HCT116 (cell line): ENCODE data around the gene MYBPC2. TPM values are rescaled to one million over a fixed set of nuclear protein-coding genes. Genes with fewer than 3 reads are reported as not detected.
A peak's percentile ranks its signal among the peaks of the same experiment; 100 is the strongest.

Source experiments
- ATAC-seq: fragments of 200-7000 bp; cut with Tn5 transposase; 2 replicates; pipeline ENCODE4 v1.9.1; 2020; ENCODE audit warnings: mild to moderate bottlenecking, moderate library complexity
- BruUV-seq: library from RNA; stranded (reverse); fragments of 400-500 nt; replicated peaks from 2 replicates; lab custom pipeline; 2021; lab: Mats Ljungman, UMichigan
- CTCF ChIA-PET: fragments of 300-600 bp; sonication (Branson Sonifier 250); formaldehyde crosslinking; loops from one replicate; lab custom pipeline; 2021; ENCODE audit warnings: antibody characterized with exemption; lab: Charles Lee
- POLR2A ChIA-PET: fragments of 300-600, 350-600 bp; sonication (Branson Sonifier 250); formaldehyde crosslinking; loops from one replicate; lab custom pipeline; 2021; ENCODE audit warnings: antibody characterized with exemption; lab: Charles Lee
- RAD21 ChIA-PET, 2 experiments: fragments of 300-600 bp; sonication (Branson Sonifier 250); formaldehyde crosslinking; loops; one replicate each; lab custom pipeline; 2023; ENCODE audit warnings: low total read pairs in 2 of 2; ENCODE audit not compliant: uncharacterized antibody in 2 of 2, unreplicated experiment in 2 of 2, low non-redundant PET in 1 of 2; lab: Charles Lee
- DNase-seq: peaks from one replicate; pipeline ENCODE4 v3.0.0-alpha.2; 2010; ENCODE audit warnings: low read depth, low spot score
- H2AFZ ChIP-seq: fragments of 200-600 bp; shearing (Covaris generic), sonication (generic); 2 replicates; pipeline ENCODE4 v1.6.1; 2017; ENCODE audit warnings: low read depth, mixed run types, mixed read lengths, antibody characterized with exemption, low read length; ENCODE audit not compliant: poor library complexity, severe bottlenecking
- H3K27ac ChIP-seq: 2 replicates; pipeline ENCODE4 v1.5.1; 2012; ENCODE audit warnings: low read depth, low read length
- H3K27me3 ChIP-seq: fragments of 200-600 bp; sonication (generic); 2 replicates; pipeline ENCODE4 v1.6.1; 2016; ENCODE audit warnings: mixed run types, low read length, mixed read lengths; ENCODE audit not compliant: insufficient read depth
- H3K36me3 ChIP-seq, 2 experiments: fragments of 200-500 bp in 1 of 2; fragments of 200-600 bp in 1 of 2; sonication (Bioruptor generic) in 1 of 2; sonication (generic) in 1 of 2; 2 replicates each; pipeline versions ENCODE4 v1.5.1 to v1.6.1; 2014 to 2016; ENCODE audit warnings: low read length in 2 of 2, inconsistent platforms in 1 of 2, mixed read lengths in 1 of 2, mixed run types in 1 of 2; ENCODE audit not compliant: insufficient read depth in 2 of 2, control insufficient read depth in 1 of 2
- H3K4me1 ChIP-seq, 2 experiments: fragments of 200-600 bp in 1 of 2; sonication (generic) in 1 of 2; 2 replicates each; pipeline versions ENCODE4 v1.5.1 to v1.6.1; 2012 to 2017; ENCODE audit warnings: low read length in 2 of 2, inconsistent platforms in 1 of 2, mild to moderate bottlenecking in 1 of 2, mixed read lengths in 1 of 2, mixed run types in 1 of 2, moderate library complexity in 1 of 2; ENCODE audit not compliant: insufficient read depth in 2 of 2, control insufficient read depth in 1 of 2
- H3K4me2 ChIP-seq: fragments of 200-600 bp; sonication (generic); 2 replicates; pipeline ENCODE4 v1.6.1; 2017; ENCODE audit warnings: mixed run types, low read length, mixed read lengths
- H3K4me3 ChIP-seq, 2 experiments: fragments of 200-600 bp in 1 of 2; sonication (generic) in 1 of 2; replicated peaks in 1 of 2; 2 replicates each; pipeline ENCODE4 v1.5.1; 2011 to 2016; ENCODE audit warnings: low read length in 2 of 2, control low read depth in 1 of 2, low read depth in 1 of 2, mild to moderate bottlenecking in 1 of 2, mixed read lengths in 1 of 2, mixed run types in 1 of 2
- H3K79me2 ChIP-seq: fragments of 200-600 bp; sonication (generic); 2 replicates; pipeline ENCODE4 v1.6.1; 2017; ENCODE audit warnings: mild to moderate bottlenecking, mixed run types, low read length, moderate library complexity, mixed read lengths; ENCODE audit not compliant: insufficient read depth
- H3K9ac ChIP-seq: fragments of 200-600 bp; sonication (generic); 2 replicates; pipeline ENCODE4 v1.6.1; 2016; ENCODE audit warnings: low read length, mixed read lengths
- H3K9me2 ChIP-seq: fragments of 200-600 bp; sonication (generic), shearing (Covaris generic); 2 replicates; pipeline ENCODE4 v1.6.1; 2017; ENCODE audit warnings: mixed run types, mild to moderate bottlenecking, moderate library complexity; ENCODE audit not compliant: insufficient read depth
- H3K9me3 ChIP-seq, 2 experiments: fragments of 200-500 bp in 1 of 2; fragments of 200-600 bp in 1 of 2; sonication (Bioruptor generic) in 1 of 2; sonication (generic) in 1 of 2; 2 replicates each; pipeline ENCODE4 v1.6.1; 2014 to 2017; ENCODE audit warnings: low read length in 2 of 2, mixed read lengths in 2 of 2, inconsistent platforms in 1 of 2, low read depth in 1 of 2, mild to moderate bottlenecking in 1 of 2, mixed run types in 1 of 2, moderate library complexity in 1 of 2; ENCODE audit not compliant: control insufficient read depth in 1 of 2, insufficient read depth in 1 of 2
- H4K20me1 ChIP-seq: fragments of 200-600 bp; sonication (generic), shearing (Covaris generic); 2 replicates; pipeline ENCODE4 v1.6.1; 2017; ENCODE audit warnings: mixed run types, mild to moderate bottlenecking, moderate library complexity; ENCODE audit not compliant: insufficient read depth
- CBX3 ChIP-seq: IDR thresholded peaks from 2 replicates; pipeline ENCODE4 v1.6.1; 2012; ENCODE audit warnings: low read depth
- EGR1 ChIP-seq: IDR thresholded peaks from 2 replicates; pipeline ENCODE4 v1.6.1; 2012; ENCODE audit warnings: low read depth
- JUND ChIP-seq: IDR thresholded peaks from 2 replicates; pipeline ENCODE4 v1.6.1; 2012
- ZFX ChIP-seq: fragments of 450-650 bp; IDR thresholded peaks from 2 replicates; pipeline ENCODE4 v1.6.1; 2017
- intact Hi-C: fragments of 100-400 bp; cut with micrococcal nuclease; formaldehyde crosslinking; loops from 2 replicates; pipeline ENCODE4 v1.10.0; 2022
- total RNA-seq: library from RNA; stranded (reverse); gene quantifications from one replicate; pipeline ENCODE4 v1.2.1, GENCODE V29; 2021; ENCODE audit not compliant: unreplicated experiment
- TF ChIP-seq, protein P1 (sequence below), 3 experiments: fragments of 200-600 bp in 1 of 3; sonication (generic) in 1 of 3; IDR thresholded peaks in 2 of 3; conservative IDR thresholded peaks in 1 of 3; 2 replicates each; pipeline ENCODE4 v1.5.1; 2012 to 2017; ENCODE audit warnings: low read depth in 2 of 3, low read length in 2 of 3, antibody characterized with exemption in 1 of 3, borderline replicate concordance in 1 of 3, control low read depth in 1 of 3, mild to moderate bottlenecking in 1 of 3, mixed read lengths in 1 of 3, mixed run types in 1 of 3, moderate library complexity in 1 of 3; ENCODE audit not compliant: insufficient read depth in 1 of 3

The MYBPC2 gene
- total RNA-seq, 1 experiment from 2014 or later, result not detected

- intact Hi-C loops, result no loop called here
- H3K9me3 ChIP-seq, result peaks cover 3 to 12% of the 10 kb centered on the region in 2 experiments; a peak in 1 of 4 replicates
- peaks cover 6 to 21% of the 10 kb centered on the region in 2 experiments; a peak in 2 of 4 replicates for H3K36me3 ChIP-seq
- RAD21 ChIA-PET, result no interaction called here
- no TSS peak for BruUV-seq
- peak; percentile 64; the same call in 1 of the 2 replicates for TF ChIP-seq CBX3
- TF ChIP-seq EGR1, result no peak
- TF ChIP-seq, protein P1, sequence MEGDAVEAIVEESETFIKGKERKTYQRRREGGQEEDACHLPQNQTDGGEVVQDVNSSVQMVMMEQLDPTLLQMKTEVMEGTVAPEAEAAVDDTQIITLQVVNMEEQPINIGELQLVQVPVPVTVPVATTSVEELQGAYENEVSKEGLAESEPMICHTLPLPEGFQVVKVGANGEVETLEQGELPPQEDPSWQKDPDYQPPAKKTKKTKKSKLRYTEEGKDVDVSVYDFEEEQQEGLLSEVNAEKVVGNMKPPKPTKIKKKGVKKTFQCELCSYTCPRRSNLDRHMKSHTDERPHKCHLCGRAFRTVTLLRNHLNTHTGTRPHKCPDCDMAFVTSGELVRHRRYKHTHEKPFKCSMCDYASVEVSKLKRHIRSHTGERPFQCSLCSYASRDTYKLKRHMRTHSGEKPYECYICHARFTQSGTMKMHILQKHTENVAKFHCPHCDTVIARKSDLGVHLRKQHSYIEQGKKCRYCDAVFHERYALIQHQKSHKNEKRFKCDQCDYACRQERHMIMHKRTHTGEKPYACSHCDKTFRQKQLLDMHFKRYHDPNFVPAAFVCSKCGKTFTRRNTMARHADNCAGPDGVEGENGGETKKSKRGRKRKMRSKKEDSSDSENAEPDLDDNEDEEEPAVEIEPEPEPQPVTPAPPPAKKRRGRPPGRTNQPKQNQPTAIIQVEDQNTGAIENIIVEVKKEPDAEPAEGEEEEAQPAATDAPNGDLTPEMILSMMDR (IDR thresholded peaks at IDR 0.05 in 2 of 3, conservative IDR thresholded peaks at IDR 0.05 in 1 of 3; ENCODE audit: borderline replicate concordance in 1 of 3, insufficient read depth in 1 of 3, low read depth in 2 of 3, low read length in 2 of 3), result peak; percentile 74 to 95 (median 77)
- no peak for TF ChIP-seq ZFX
- no peak for TF ChIP-seq JUND
- TF ChIP-seq, all 23 proteins: peak for 2
- Histone ChIP-seq H3K27ac (no peak overlapping the region), H3K4me2 (no peak overlapping the region), H4K20me1 (no peaks in the 10 kb centered on the region), H3K79me2 (no peaks in the 10 kb centered on the region), H3K4me3 (no peak overlapping the region), H3K27me3 (no peaks in the 10 kb centered on the region), H3K9me2 (no peaks in the 10 kb centered on the region), H2AFZ (no peak overlapping the region), H3K9ac (no peak overlapping the region), H3K4me1 (peaks cover 7 to 8% of the 10 kb centered on the region in 2 experiments)
- ChIA-PET CTCF (no interaction called here), POLR2A (no interaction called here)
- DNase-seq (peak; percentile 80), ATAC-seq (peak; percentile 73)
These were observed 54.3 kb downstream of the MYBPC2 start for GRCh38 chr19:50486823-50487515.
